Glutamatergic neuron (in vitro differentiated cells): ENCODE results near the gene HMGN4. TPM values are rescaled to one million over a fixed set of nuclear protein-coding genes. Genes with fewer than 3 reads are reported as not detected.
A peak's percentile ranks its signal among the peaks of the same experiment; 100 is the strongest.

ENCODE experiments used
- DNase-seq: peaks from one replicate; pipeline ENCODE4 v3.0.0; 2022
- H3K27ac Mint-ChIP-seq: one replicate; pipeline ENCODE4 v1.8.0; 2020; ENCODE audit warnings: mild to moderate bottlenecking, mixed read lengths, inconsistent platforms; ENCODE audit not compliant: unreplicated experiment
- H3K27me3 Mint-ChIP-seq: one replicate; pipeline ENCODE4 v1.8.0; 2020; ENCODE audit warnings: mild to moderate bottlenecking, moderate library complexity, mixed read lengths, inconsistent platforms; ENCODE audit not compliant: unreplicated experiment
- H3K36me3 Mint-ChIP-seq: one replicate; pipeline ENCODE4 v1.8.0; 2020; ENCODE audit warnings: mild to moderate bottlenecking, mixed read lengths, inconsistent platforms; ENCODE audit not compliant: unreplicated experiment
- H3K4me1 Mint-ChIP-seq: one replicate; pipeline ENCODE4 v1.8.0; 2020; ENCODE audit warnings: mild to moderate bottlenecking, low read depth, mixed read lengths, inconsistent platforms; ENCODE audit not compliant: unreplicated experiment
- H3K4me3 Mint-ChIP-seq: one replicate; pipeline ENCODE4 v1.8.0; 2020; ENCODE audit warnings: mild to moderate bottlenecking, mixed read lengths, inconsistent platforms; ENCODE audit not compliant: unreplicated experiment
- H3K9me3 Mint-ChIP-seq: one replicate; pipeline ENCODE4 v1.8.0; 2020; ENCODE audit warnings: mild to moderate bottlenecking, moderate library complexity, mixed read lengths, inconsistent platforms; ENCODE audit not compliant: unreplicated experiment
- total RNA-seq: library from RNA; stranded (reverse); fragmentation: NEBNext Ultra II Directional; extraction: Animal tissue kit (Norgen Biotek cat#: 25700); gene quantifications from one replicate; pipeline ENCODE4 v1.2.1, GENCODE V29; 2021; ENCODE audit not compliant: unreplicated experiment
- TF ChIP-seq, protein P1 (sequence below): fragments of 200-600 bp; sonication (generic); IDR thresholded peaks from one replicate; pipeline ENCODE4 v1.5.0; 2021; ENCODE audit not compliant: partially characterized antibody, unreplicated experiment

The HMGN4 gene
- total RNA-seq, 1 donor from 2014 or later: 56.9 TPM

- Mint-ChIP-seq H3K27me3 (peaks cover 7% of the 10 kb centered on the region), H3K4me3 (no peak overlapping the region), H3K36me3 (no peaks in the 10 kb centered on the region), H3K9me3 (peaks cover 15% of the 10 kb centered on the region), H3K27ac (peak overlapping the region; percentile 24), H3K4me1 (peaks cover 5% of the 10 kb centered on the region)
- DNase-seq: no peak
- TF ChIP-seq, protein P1, sequence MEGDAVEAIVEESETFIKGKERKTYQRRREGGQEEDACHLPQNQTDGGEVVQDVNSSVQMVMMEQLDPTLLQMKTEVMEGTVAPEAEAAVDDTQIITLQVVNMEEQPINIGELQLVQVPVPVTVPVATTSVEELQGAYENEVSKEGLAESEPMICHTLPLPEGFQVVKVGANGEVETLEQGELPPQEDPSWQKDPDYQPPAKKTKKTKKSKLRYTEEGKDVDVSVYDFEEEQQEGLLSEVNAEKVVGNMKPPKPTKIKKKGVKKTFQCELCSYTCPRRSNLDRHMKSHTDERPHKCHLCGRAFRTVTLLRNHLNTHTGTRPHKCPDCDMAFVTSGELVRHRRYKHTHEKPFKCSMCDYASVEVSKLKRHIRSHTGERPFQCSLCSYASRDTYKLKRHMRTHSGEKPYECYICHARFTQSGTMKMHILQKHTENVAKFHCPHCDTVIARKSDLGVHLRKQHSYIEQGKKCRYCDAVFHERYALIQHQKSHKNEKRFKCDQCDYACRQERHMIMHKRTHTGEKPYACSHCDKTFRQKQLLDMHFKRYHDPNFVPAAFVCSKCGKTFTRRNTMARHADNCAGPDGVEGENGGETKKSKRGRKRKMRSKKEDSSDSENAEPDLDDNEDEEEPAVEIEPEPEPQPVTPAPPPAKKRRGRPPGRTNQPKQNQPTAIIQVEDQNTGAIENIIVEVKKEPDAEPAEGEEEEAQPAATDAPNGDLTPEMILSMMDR: no peak
Observed at GRCh38 chr6:26555505-26556262, 17.5 kb downstream of the HMGN4 start.

GRCh38 chr6:26556263-26557070, 18.3 kb downstream of the HMGN4 start:
- no peak overlapping the region for H3K4me3 Mint-ChIP-seq
- peaks cover 7% of the 10 kb centered on the region for H3K27me3 Mint-ChIP-seq
- no peaks in the 10 kb centered on the region for H3K36me3 Mint-ChIP-seq
- peak; percentile 44 for DNase-seq
- H3K9me3 Mint-ChIP-seq: peaks cover 15% of the 10 kb centered on the region
- TF ChIP-seq, protein P1: no peak
- H3K4me1 Mint-ChIP-seq: peaks cover 5% of the 10 kb centered on the region
- peak overlapping the region; percentile 21 for H3K27ac Mint-ChIP-seq

- peaks cover 2% of the 10 kb centered on the region for H3K9me3 Mint-ChIP-seq
- no peaks in the 10 kb centered on the region for H3K36me3 Mint-ChIP-seq
- peaks cover 3% of the 10 kb centered on the region for H3K27me3 Mint-ChIP-seq
- no peak overlapping the region for H3K4me3 Mint-ChIP-seq
- DNase-seq: no peak
- TF ChIP-seq, protein P1: no peak
- no peak overlapping the region for H3K27ac Mint-ChIP-seq
- H3K4me1 Mint-ChIP-seq: no peaks in the 10 kb centered on the region
Observed at GRCh38 chr6:26561533-26562466, 23.6 kb downstream of the HMGN4 start.

GRCh38 chr6:26563488-26563887, 25.3 kb downstream of the HMGN4 start:
- Mint-ChIP-seq H3K27ac (no peak overlapping the region), H3K27me3 (peaks cover 11% of the 10 kb centered on the region), H3K4me3 (no peak overlapping the region), H3K36me3 (peaks cover 1% of the 10 kb centered on the region), H3K9me3 (peaks cover 7% of the 10 kb centered on the region), H3K4me1 (peaks cover 2% of the 10 kb centered on the region)
- no peak for DNase-seq
- TF ChIP-seq, protein P1: no peak
